K562 (cell line): ENCODE measurements around the gene MGRN1. TPM values are rescaled to one million over a fixed set of nuclear protein-coding genes. Genes with fewer than 3 reads are reported as not detected.

Source experiments
- GABPA ChIP-seq: fragments of 200-800 bp; sonication (Bioruptor generic); conservative IDR thresholded peaks from 2 replicates; pipeline ENCODE4 v1.6.1; 2016; ENCODE audit warnings: low read depth, missing genetic modification characterization, missing compliant biosample characterization
- GTF2F1 ChIP-seq: IDR thresholded peaks from 2 replicates; pipeline ENCODE4 v1.6.1; 2011; ENCODE audit warnings: low read depth, low read length, improper control_type of control experiment
- HDAC2 ChIP-seq: fragments of 450-650 bp; IDR thresholded peaks from 2 replicates; pipeline ENCODE4 v1.6.1; 2016; ENCODE audit warnings: mild to moderate bottlenecking
- NFXL1 ChIP-seq: fragments of 450-650 bp; formaldehyde crosslinking; IDR thresholded peaks from 2 replicates; pipeline ENCODE4 v1.4.0; 2021; ENCODE audit warnings: mild to moderate bottlenecking
- OTX1 ChIP-seq: fragments of 450-650 bp; formaldehyde crosslinking; IDR thresholded peaks from 2 replicates; pipeline ENCODE4 v1.4.0; 2022; ENCODE audit warnings: mild to moderate bottlenecking
- RFX7 ChIP-seq: fragments of 250-450 bp; sonication (Bioruptor Pico); IDR thresholded peaks from 2 replicates; pipeline ENCODE4 v1.5.1; 2021; ENCODE audit warnings: mild to moderate bottlenecking
- XRCC5 ChIP-seq: fragments of 200-400 bp; formaldehyde crosslinking; IDR thresholded peaks from 2 replicates; pipeline ENCODE4 v1.6.1; 2017; ENCODE audit warnings: low read depth, mild to moderate bottlenecking, low read length
- ZBTB11 ChIP-seq, 3 experiments: fragments of 200-800 bp in 1 of 3; fragments of 250-450 bp in 1 of 3; fragments of 450-650 bp in 1 of 3; sonication (Bioruptor Pico) in 1 of 3; sonication (Bioruptor generic) in 1 of 3; formaldehyde crosslinking in 1 of 3; IDR thresholded peaks; 2 replicates each; pipeline versions ENCODE4 v1.6.1 to v1.8.0; 2016 to 2022; ENCODE audit warnings: mild to moderate bottlenecking in 2 of 3, missing genetic modification characterization in 2 of 3, missing compliant biosample characterization in 1 of 3, moderate library complexity in 1 of 3
- ZNF592 ChIP-seq: fragments of 450-650 bp; IDR thresholded peaks from 2 replicates; pipeline ENCODE4 v1.6.1; 2017; ENCODE audit warnings: antibody characterized with exemption, mild to moderate bottlenecking
- polyA plus RNA-seq, 8 experiments: library from polyadenylated mRNA; depleted of rRNA in 4 of 8; stranded (reverse) in 5 of 8; unstranded in 3 of 8; fragments of >200 nt; fragmentation: Nextera tagmentation in 2 of 8; fragmentation: Illumina TruSeq in 1 of 8; extraction: Ambion mirVana in 2 of 8; extraction: Trizol in 1 of 8; gene quantifications; 2 replicates each; pipeline versions ENCODE4 v1.2.1 to v1.2.3, GENCODE V29; 2011 to 2014; ENCODE audit warnings: inconsistent platforms in 1 of 8, missing spikeins in 1 of 8
- total RNA-seq, 7 experiments: library from RNA; depleted of rRNA in 6 of 7; stranded (reverse); fragments of >200 nt in 6 of 7; fragmentation: Illumina TruSeq in 2 of 7; extraction: Trizol in 2 of 7; gene quantifications; 2 replicates each; pipeline versions ENCODE4 v1.2.1 to v1.2.3, GENCODE V29; 2011 to 2021; ENCODE audit warnings: low replicate concordance in 1 of 7

MGRN1 gene
- total and polyA plus RNA-seq, 9 of the 15 experiments (the other 6 are each of a cell fraction or from before 2014, with no cell fraction given), result 0.15 to 37.9 (median 6.0) TPM

GRCh38 chr16:4624827-4625559 lies 367 bp downstream of the MGRN1 start (continued):
- no peak; a peak in 1 of 6 replicates for TF ChIP-seq ZBTB11 (CRISPR knock-in tag; IDR thresholded peaks at IDR 0.05)
- no peak for TF ChIP-seq ZNF592
- no peak for TF ChIP-seq RFX7 (CRISPR knock-in tag)
- TF ChIP-seq GABPA (tag), result no peak
- TF ChIP-seq NFXL1 (CRISPR knock-in tag), result no peak
- TF ChIP-seq OTX1 (CRISPR knock-in tag), result no peak
- TF ChIP-seq HDAC2, result no peak
- no peak for TF ChIP-seq XRCC5
- no peak for TF ChIP-seq GTF2F1
